Fibroblast of mammary gland (primary cell): ENCODE measurements around the gene SUMO3.

Source experiments
- DNase-seq: peaks from one replicate; pipeline ENCODE4 v3.0.0-alpha.2; 2010; ENCODE audit warnings: low read depth
- H3K4me3 ChIP-seq: 2 replicates; pipeline ENCODE4 v1.5.1; 2011; ENCODE audit warnings: low read depth, mild to moderate bottlenecking, low read length, moderate library complexity; ENCODE audit not compliant: control insufficient read depth
- CTCF ChIP-seq: conservative IDR thresholded peaks from 2 replicates; pipeline ENCODE4 v1.5.1; 2011; ENCODE audit warnings: low read depth, low read length, inconsistent platforms; ENCODE audit not compliant: control insufficient read depth, insufficient read depth

The SUMO3 gene

GRCh38 chr21:44813727-44814126 is 4.1 kb downstream of the SUMO3 start:
- TF ChIP-seq CTCF: no peak
- no peak for DNase-seq
- H3K4me3 ChIP-seq: no peak overlapping the region

GRCh38 chr21:44813149-44813548 is 4.7 kb downstream of the SUMO3 start:
- no peak for DNase-seq
- no peak for TF ChIP-seq CTCF
- no peak overlapping the region for H3K4me3 ChIP-seq

GRCh38 chr21:44812640-44813039 is 5.2 kb downstream of the SUMO3 start:
- no peak overlapping the region for H3K4me3 ChIP-seq
- TF ChIP-seq CTCF: no peak
- DNase-seq: no peak

GRCh38 chr21:44810779-44811178 is 7.1 kb downstream of the SUMO3 start:
- DNase-seq: no peak
- no peak for TF ChIP-seq CTCF
- no peak overlapping the region for H3K4me3 ChIP-seq

- TF ChIP-seq CTCF: no peak
- no peak overlapping the region for H3K4me3 ChIP-seq
- DNase-seq: no peak
These were observed 12.0 kb downstream of the SUMO3 start for GRCh38 chr21:44805859-44806258.

- DNase-seq: no peak
- no peak for TF ChIP-seq CTCF
- H3K4me3 ChIP-seq: no peak overlapping the region
These were observed 12.6 kb downstream of the SUMO3 start for GRCh38 chr21:44805226-44805625.

- no peak for TF ChIP-seq CTCF
- no peak for DNase-seq
- no peak overlapping the region for H3K4me3 ChIP-seq
These were observed 13.1 kb downstream of the SUMO3 start for GRCh38 chr21:44804762-44805161.
